Smooth muscle cell (in vitro differentiated cells): ENCODE measurements around the gene PRIM1. TPM values are rescaled to one million over a fixed set of nuclear protein-coding genes. Genes with fewer than 3 reads are reported as not detected.
"Not testable (repeated sequence)": the region's sequence is repeated elsewhere in the genome, so short reads cannot be mapped to it uniquely, and the experiment has no call there.

Experiments
- DNase-seq: peaks from one replicate; lab custom pipeline; 2025; ENCODE audit not compliant: unreplicated experiment; lab: John Stamatoyannopoulos, UW
- H2AFZ ChIP-seq: fragments of 200-600 bp; sonication (generic); 2 replicates; pipeline ENCODE4 v1.6.0; 2016; ENCODE audit warnings: antibody characterized with exemption, low read depth, mild to moderate bottlenecking
- H3F3A ChIP-seq: fragments of 200-600 bp; sonication (generic); 2 replicates; pipeline ENCODE4 v1.6.0; 2017; ENCODE audit warnings: antibody characterized with exemption, low read depth
- H3K27ac ChIP-seq: fragments of 200-600 bp; sonication (generic); 2 replicates; pipeline ENCODE4 v1.5.1; 2016; ENCODE audit warnings: low read depth, mild to moderate bottlenecking
- H3K27me3 ChIP-seq: fragments of 200-600 bp; sonication (generic); 2 replicates; pipeline ENCODE4 v1.6.1; 2016; ENCODE audit warnings: low read depth, mild to moderate bottlenecking
- H3K36me3 ChIP-seq: fragments of 200-600 bp; sonication (generic); 2 replicates; pipeline ENCODE4 v1.5.1; 2016; ENCODE audit warnings: low read depth
- H3K4me1 ChIP-seq: fragments of 200-600 bp; sonication (generic); 2 replicates; pipeline ENCODE4 v1.5.1; 2016; ENCODE audit warnings: low read depth
- H3K4me2 ChIP-seq: fragments of 200-600 bp; sonication (generic); 2 replicates; pipeline ENCODE4 v1.6.0; 2016; ENCODE audit warnings: mild to moderate bottlenecking
- H3K4me3 ChIP-seq: fragments of 200-600 bp; sonication (generic); 2 replicates; pipeline ENCODE4 v1.5.1; 2016; ENCODE audit warnings: mild to moderate bottlenecking
- H3K79me2 ChIP-seq: fragments of 200-600 bp; sonication (generic); 2 replicates; pipeline ENCODE4 v1.6.0; 2016; ENCODE audit warnings: low read depth, mild to moderate bottlenecking
- H3K9ac ChIP-seq: fragments of 200-600 bp; sonication (generic); 2 replicates; pipeline ENCODE4 v1.6.0; 2016; ENCODE audit warnings: low read depth
- H3K9me3 ChIP-seq: fragments of 200-600 bp; sonication (generic); replicated peaks from 2 replicates; pipeline ENCODE4 v1.5.1; 2016; ENCODE audit warnings: low read depth
- H4K20me1 ChIP-seq: fragments of 200-600 bp; sonication (generic); 2 replicates; pipeline ENCODE4 v1.6.0; 2016; ENCODE audit warnings: low read depth
- CTCF ChIP-seq: fragments of 200-600 bp; sonication (generic); IDR thresholded peaks from 2 replicates; pipeline ENCODE4 v1.5.1; 2017; ENCODE audit warnings: borderline replicate concordance, mild to moderate bottlenecking, antibody characterized with exemption; ENCODE audit not compliant: insufficient read depth, poor library complexity, severe bottlenecking
- WGBS: methylation state at CpG from one replicate; pipeline ENCODE4 v1.1.7; 2016; ENCODE audit warnings: low lambda C conversion rate; 5-methylcytosine and 5-hydroxymethylcytosine counted together
- polyA plus RNA-seq: library from polyadenylated mRNA; unstranded; fragments of >200 nt; fragmentation: Nextera tagmentation; extraction: Ambion mirVana; gene quantifications from 2 replicates; pipeline ENCODE4 v1.2.1, GENCODE V29; 2016
- total RNA-seq: library from RNA; depleted of rRNA; stranded (reverse); fragments of >200 nt; gene quantifications from 2 replicates; pipeline ENCODE4 v1.2.3, GENCODE V29; 2014

The PRIM1 gene
- total RNA-seq (12.7 and 16.9 TPM in 2 replicates), polyA plus RNA-seq (3.6 and 7.0 TPM in 2 replicates)

- no peaks in the 10 kb centered on the region for H3F3A ChIP-seq
- no peak within 1 kb of the TSS for H3K27ac ChIP-seq
- peaks cover 6% of the 10 kb centered on the region for H3K79me2 ChIP-seq
- no peaks in the 10 kb centered on the region for H3K27me3 ChIP-seq
- H3K9ac ChIP-seq: peak within 1 kb of the TSS; percentile 13
- DNase-seq: peak; percentile 39
- WGBS: under 1% methylated on average over 64 of the region's 64 CpGs
- no peaks in the 10 kb centered on the region for H3K9me3 ChIP-seq
- peak within 1 kb of the TSS; percentile 87 for H3K4me2 ChIP-seq
- no peak for TF ChIP-seq CTCF
- H4K20me1 ChIP-seq: no peaks in the 10 kb centered on the region
- peak within 1 kb of the TSS; percentile 90 for H2AFZ ChIP-seq
- H3K4me1 ChIP-seq: peaks cover 7% of the 10 kb centered on the region
- H3K36me3 ChIP-seq: no peaks in the 10 kb centered on the region
- H3K4me3 ChIP-seq: peak within 1 kb of the TSS; percentile 80
Measured at GRCh38 chr12:56751712-56752598, at the start of gene PRIM1. TSS of gene PRIM1 (minus strand) at chr12:56752323. CDS start at chr12:56752298, 25 bp downstream.

DNA sequence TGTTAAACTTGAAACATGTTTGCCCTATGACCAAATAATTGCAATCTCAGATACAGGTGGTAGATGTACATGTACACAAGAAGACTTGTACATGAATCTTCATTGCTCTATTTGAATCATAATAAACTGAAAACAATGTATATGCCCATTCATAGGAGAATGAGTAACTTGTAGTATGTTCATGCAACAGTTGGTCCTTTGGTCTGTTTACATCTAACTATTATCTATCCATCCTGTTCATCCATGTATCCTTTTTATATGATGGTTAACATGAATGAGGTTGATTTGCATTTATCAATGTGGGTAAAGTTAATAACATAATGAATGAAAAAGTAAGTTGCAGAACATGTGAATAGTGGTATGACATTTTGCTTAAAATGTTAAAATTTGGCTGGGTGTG, 48.1 kb upstream of the PRIM1 start:
- Histone ChIP-seq H3K27ac (no peak overlapping the region), H3K79me2 (no peaks in the 10 kb centered on the region), H3K4me2 (no peak overlapping the region), H3K4me3 (no peak overlapping the region), H2AFZ (no peak overlapping the region), H3K4me1 (no peaks in the 10 kb centered on the region), H3F3A (no peaks in the 10 kb centered on the region), H4K20me1 (no peaks in the 10 kb centered on the region), H3K36me3 (no peaks in the 10 kb centered on the region), H3K9me3 (no peaks in the 10 kb centered on the region), H3K27me3 (no peaks in the 10 kb centered on the region), H3K9ac (no peak overlapping the region)
- TF ChIP-seq CTCF: no peak
- DNase-seq: no peak

- not testable (repeated sequence) for H4K20me1 ChIP-seq, H3K27me3 ChIP-seq, H3K4me1 ChIP-seq, H3K27ac ChIP-seq, H3K36me3 ChIP-seq, H3K4me2 ChIP-seq, H2AFZ ChIP-seq, H3K9me3 ChIP-seq, DNase-seq, H3K79me2 ChIP-seq, H3F3A ChIP-seq, H3K4me3 ChIP-seq, H3K9ac ChIP-seq
- 91% methylated on average over 6 of the region's 6 CpGs for WGBS
Measured at GRCh38 chr12:56799345-56799744, 47.2 kb upstream of the PRIM1 start.

DNA sequence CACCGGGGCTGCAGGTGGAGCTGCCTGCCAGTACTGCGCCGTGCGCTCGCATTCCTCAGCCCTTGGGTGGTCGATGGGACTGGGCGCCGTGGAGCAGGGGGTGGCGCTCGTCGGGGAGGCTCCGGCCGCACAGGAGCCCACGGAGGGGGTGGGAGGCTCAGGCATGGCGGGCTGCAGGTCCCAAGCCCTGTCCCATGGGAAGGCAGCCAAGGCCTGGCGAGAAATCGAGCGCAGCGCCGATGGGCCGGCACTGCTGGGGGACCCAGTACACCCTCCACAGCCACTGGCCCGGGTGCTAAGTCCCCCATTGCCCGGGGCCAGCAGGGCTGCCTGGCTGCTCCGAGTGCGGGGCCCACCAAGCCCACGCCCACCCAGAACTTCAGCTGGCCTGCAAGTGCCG, 43.7 kb upstream of the PRIM1 start:
- H3K9ac ChIP-seq, H3K9me3 ChIP-seq, H3K4me2 ChIP-seq, H3K79me2 ChIP-seq, H3K4me1 ChIP-seq, H3K36me3 ChIP-seq, H3F3A ChIP-seq, H3K27me3 ChIP-seq, H3K27ac ChIP-seq, H2AFZ ChIP-seq, DNase-seq, H3K4me3 ChIP-seq, H4K20me1 ChIP-seq: not testable (repeated sequence)
- 98% methylated on average over 17 of the region's 27 CpGs for WGBS

DNA sequence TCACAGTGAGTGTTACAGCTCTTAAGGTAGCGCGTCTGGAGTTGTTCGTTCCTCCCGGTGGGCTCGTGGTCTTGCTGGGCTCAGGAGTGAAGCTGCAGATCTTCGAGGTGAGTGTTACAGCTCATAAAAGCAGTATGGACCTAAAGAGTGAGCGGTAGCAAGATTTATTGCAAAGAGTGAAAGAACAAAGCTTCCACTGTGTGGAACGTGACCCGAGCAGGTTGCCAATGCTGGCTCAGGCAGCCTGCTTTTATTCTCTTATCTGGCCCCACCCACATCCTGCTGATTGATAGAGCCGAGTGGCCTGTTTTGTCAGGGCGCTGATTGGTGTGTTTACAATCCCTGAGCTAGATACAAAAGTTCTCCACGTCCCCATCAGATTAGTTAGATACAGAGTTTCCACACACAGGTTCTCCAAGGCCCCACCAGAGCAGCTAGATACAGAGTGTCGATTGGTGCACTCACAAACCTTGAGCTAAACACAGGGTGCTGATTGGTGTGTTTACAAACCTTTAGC, 43.0 kb upstream of the PRIM1 start:
- 86% methylated on average over 12 of the region's 13 CpGs for WGBS
- H2AFZ ChIP-seq, H3K4me1 ChIP-seq, H3K27ac ChIP-seq, H3K9ac ChIP-seq, DNase-seq, H3F3A ChIP-seq, H3K27me3 ChIP-seq, H4K20me1 ChIP-seq, H3K4me3 ChIP-seq, H3K36me3 ChIP-seq, H3K79me2 ChIP-seq, H3K4me2 ChIP-seq, H3K9me3 ChIP-seq: not testable (repeated sequence)

GRCh38 chr12:56793124-56793523, 41.0 kb upstream of the PRIM1 start:
- not testable (repeated sequence) for DNase-seq, H3K9ac ChIP-seq, H3K9me3 ChIP-seq, H3F3A ChIP-seq, H2AFZ ChIP-seq, H3K4me2 ChIP-seq, H3K36me3 ChIP-seq, H3K4me1 ChIP-seq, H3K27ac ChIP-seq, H3K27me3 ChIP-seq, H4K20me1 ChIP-seq, H3K79me2 ChIP-seq, H3K4me3 ChIP-seq
- WGBS: 95% methylated on average over 7 of the region's 7 CpGs
